PC-3 (cell line): ENCODE results near the gene MRPS27.

ENCODE experiments used
- CTCF ChIP-seq: fragments of 300-600 bp; sonication (generic); conservative IDR thresholded peaks from 2 replicates; pipeline ENCODE4 v1.5.1; 2017; ENCODE audit warnings: antibody characterized with exemption, low read depth, mild to moderate bottlenecking, low read length
- EZH2 ChIP-seq: fragments of 300-600 bp; sonication (generic); IDR thresholded peaks from one replicate; pipeline ENCODE4 v1.6.1; 2017; ENCODE audit warnings: antibody characterized with exemption, mild to moderate bottlenecking, low read length; ENCODE audit not compliant: unreplicated experiment
- EZH2phosphoT487 ChIP-seq: fragments of 300-600 bp; sonication (generic); IDR thresholded peaks from 2 replicates; pipeline ENCODE4 v1.6.1; 2018; ENCODE audit warnings: mild to moderate bottlenecking, antibody characterized with exemption, low read length, borderline replicate concordance

- TF ChIP-seq EZH2 (no peak), CTCF (no peak), EZH2phosphoT487 (no peak)
Observed at GRCh38 chr5:72265032-72265877, 54.8 kb downstream of the MRPS27 start.
